HCEC 1CT (cell line): ENCODE data around the gene RHBDL1.

ENCODE experiments used
- DNase-seq: peaks from one replicate; pipeline ENCODE4 v3.0.0-alpha.2; 2017

RHBDL1 gene

DNA sequence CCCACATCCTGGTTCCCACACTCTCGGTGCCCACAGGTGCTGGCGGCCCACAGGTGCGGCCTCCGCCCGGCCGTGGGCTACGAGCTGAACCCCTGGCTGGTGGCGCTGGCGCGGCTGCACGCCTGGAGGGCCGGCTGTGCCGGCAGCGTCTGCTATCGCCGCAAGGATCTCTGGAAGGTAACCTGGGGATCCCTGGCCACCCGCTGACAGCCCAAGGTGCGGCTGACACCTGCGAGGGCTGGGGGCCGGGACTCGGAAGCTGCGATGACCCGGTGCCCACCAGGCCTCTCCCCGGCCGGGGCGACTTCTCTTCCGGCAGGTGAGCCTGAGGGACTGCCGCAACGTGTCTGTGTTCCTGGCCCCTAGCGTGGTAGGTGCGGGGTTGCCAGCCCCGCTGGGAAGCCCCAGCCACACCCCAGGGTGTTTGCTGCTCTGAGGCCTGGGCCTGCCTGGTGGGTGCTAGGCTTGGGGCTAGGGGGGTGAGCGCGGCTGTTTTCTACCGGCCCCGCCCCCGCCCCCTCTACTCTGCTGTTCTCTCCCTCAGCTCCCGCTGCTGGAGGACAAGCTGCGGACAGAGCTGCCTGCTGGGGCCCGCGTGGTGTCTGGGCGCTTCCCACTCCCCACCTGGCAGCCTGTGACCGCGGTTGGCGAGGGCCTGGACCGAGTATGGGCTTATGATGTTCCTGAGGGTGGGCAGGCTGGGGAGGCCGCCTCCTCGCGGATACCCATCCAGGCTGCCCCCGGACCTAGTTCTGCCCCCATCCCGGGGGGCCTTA is 46.5 kb downstream of the RHBDL1 start:
- DNase-seq, result no peak

DNA sequence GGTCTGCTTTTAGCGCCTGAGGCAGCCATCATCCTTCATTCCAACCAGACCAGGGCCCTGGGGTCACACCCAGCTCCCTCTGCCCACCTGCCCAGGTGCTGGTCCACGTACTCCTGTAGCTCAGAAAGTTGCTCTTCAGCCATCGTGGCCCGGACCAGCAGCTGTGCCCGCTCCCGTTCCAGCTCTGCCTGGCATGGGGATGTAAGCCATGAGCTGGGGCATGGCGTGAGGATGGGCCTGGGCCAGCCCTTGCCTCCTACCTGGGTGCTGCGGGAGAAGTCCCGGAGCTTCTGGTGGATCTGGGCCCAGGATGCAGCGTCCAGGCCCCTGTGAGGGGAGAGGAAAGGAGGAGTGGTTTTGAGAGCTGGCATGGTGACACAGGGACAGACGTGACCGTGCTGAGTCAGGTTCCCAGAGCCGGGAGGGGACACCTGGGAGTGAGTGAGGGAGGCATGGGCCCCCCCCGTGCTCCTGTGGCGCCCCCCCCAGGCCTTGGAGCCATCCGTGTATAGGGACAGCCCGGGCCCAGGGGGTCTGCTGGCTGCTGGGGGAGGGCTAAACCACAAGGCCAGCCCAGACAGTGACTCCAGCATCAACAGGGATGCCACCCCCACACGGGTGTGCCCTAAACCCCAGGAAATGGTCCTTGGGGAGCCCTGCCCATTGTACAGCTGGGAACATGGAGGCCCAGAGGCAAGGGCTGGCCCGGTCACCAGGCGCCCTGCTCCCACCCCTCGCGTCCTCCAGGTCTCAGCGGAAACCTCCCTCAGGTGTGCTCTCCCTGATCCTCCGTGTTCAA is 47.6 kb downstream of the RHBDL1 start:
- no peak for DNase-seq

DNA sequence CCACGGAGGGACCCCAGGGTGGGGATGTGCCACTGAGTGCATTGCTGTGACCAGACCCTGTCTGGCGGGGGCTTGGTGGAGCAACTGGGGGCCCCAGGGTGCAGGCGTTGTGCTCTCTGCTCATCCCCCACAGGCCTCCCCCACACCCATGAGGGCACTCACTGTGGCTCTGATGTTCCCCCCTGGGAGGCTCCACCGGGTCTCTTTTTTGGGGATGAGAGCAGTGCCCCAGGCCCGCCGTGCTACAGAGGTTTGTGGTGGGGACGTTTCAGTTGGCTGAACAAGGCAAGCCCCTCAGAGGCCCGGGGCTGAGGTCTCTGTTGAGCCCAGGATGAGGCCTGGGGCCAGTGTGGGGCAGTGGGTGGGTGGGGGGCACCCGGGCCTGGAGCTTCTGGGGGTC is 48.2 kb downstream of the RHBDL1 start:
- no peak for DNase-seq

DNA sequence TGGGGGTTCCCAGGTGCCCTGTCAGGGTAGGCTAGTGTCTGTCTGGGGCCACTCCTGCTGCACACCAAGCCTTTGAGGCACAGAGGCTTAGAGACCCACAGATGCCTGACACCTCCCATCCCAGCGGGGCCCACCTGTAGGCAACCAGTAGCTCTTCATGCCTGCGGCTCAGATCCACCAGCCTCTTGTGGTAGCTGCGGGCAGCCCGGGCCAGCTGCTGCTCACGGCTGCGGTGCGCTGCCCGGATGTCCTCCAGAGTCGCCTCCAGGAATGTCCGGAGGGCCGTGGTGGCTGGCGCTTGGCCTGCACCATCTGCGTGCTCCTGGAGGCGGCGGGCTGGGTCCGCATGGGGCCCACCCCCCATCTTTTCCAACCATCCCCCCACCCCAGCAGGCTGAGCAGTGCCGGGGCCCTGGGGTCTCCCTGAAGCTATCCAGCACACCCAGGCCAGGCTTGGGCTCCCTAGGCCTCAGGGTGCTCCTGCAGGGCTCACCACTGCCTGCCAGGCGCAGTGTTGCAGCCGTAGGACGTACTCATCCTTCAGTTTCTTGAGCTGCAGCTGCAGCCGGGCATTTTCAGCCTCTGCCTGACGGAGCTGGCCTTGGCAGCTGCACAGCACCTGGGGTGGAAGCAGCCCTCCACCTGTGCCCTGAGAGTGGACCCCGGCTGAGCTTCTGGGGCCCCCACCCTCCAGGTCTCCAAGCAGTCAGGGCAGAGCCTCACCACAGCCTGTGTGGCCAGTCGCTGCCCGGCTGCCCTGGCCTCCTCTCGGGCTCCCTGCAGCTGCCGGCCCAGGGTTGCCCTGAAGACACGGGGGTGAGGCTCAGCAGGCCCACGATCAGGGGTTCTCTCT is 48.9 kb downstream of the RHBDL1 start:
- no peak for DNase-seq

DNA sequence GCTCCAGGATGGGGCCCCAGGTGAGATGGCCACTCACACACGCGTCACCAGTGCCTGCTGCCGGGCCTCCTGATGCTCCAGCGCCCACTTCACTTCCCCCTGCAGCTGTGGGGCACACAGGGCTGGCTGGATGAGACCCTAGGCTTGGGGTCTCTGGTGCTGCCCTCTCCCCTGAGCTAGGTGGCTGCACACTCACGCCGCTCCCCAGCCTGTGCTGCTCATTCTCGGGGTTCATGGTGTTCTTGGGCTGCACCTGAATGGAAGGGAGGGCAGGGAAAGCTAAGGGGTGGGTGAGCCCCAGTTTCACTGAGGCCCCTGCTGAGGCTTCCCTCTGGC is 49.5 kb downstream of the RHBDL1 start:
- DNase-seq, result no peak

DNA sequence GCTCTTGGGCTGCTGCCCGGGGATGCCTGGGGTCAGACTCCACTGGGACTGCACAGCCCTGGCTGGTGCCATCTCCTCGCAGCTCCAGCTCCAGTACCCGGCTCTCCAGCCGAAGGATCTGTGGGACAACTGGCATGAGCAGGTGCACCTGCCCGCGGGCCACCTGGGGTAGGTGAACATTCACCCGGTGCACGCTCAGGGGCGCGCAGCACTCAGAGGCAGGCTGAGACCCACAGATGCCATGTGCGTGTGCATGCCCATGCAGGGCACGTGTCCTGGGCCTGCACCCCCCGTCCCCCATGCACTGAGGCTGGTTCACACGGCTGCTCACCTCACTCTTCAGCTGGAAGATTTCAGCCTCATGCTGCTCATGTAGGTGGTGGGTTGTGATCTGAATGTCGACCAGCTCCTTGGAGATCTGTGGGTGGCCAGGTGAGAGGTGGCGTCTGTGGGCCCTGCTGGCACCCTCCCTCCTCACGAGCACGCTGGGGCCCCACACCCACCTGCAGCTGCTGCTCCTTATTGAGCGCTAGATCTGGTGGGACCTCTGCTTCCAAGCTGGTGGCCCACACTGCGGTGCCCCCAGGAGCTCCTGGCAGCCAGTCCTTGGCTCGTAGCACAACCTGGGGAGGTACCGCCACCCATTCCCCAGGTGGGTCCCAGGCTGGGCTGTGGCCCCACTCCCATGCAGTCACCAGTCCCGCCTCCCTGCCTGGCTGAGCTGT is 50.2 kb downstream of the RHBDL1 start:
- DNase-seq, result no peak

DNA sequence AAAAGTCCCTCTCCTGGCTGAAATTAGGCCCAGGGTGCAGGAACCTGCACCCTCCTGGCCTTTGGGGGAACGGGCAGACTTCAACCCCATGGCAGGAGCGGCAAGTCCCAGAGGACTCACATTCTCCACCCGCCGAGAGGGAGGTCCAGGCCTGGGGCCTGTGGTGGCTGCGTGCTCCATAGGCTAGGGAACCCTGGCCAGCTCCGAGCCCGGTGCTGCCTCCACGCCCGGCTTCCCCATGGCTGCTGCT is 50.6 kb downstream of the RHBDL1 start:
- DNase-seq, result peak; percentile 21

DNA sequence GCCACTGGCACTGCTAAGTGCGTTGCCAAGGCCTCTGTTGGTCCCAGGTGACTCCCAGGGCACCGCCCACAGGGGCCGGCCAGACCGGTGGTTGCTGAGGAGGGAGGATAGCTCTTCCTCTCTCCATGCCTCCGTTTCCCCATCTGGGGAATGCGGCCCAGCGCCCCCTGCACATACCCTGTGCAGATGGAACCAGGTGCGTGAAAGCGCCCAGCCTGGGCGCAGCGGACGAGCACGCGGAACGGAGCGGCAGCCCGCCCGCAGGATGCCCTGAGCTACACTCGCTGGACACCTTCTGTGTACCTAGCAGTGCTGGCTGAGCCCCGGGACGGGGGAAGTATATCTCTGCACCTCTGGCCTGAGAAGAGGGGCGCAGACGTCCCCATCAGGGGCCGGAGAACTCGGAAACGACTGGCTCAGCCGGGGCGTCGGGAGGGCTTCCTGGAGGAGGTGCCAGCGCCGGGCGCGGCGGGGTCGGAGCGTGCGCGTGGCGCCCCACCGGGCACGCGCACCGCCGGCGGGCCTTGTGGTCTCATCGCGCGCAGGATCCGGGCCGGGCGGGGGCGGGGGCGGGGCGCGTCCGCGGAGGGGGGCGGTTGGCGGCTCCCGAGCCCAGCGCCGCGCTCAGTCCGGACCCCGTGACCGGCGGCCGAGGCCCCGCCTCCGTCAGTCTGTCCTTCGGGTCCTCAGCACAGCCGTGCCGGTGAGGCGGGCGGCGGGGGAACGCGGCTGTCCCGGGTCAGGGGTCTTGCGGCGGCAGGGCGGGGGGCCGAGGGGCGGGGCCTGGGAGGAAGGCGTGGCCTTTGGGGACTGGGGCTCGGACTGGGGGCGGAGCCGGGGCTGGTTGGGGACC is 51.2 kb downstream of the RHBDL1 start, which contains the start of the genes CCDC78 and HAGHL:
Gene CCDC78, minus strand, starts transcription at position 6 of the 853 bp plus-strand sequence. CDS start 76 bp downstream, outside the sequence.
Gene HAGHL, plus strand, starts transcription at position 669 of the 853 bp plus-strand sequence. CDS start 404 bp downstream, outside the sequence.
- DNase-seq, result peak; percentile 45

DNA sequence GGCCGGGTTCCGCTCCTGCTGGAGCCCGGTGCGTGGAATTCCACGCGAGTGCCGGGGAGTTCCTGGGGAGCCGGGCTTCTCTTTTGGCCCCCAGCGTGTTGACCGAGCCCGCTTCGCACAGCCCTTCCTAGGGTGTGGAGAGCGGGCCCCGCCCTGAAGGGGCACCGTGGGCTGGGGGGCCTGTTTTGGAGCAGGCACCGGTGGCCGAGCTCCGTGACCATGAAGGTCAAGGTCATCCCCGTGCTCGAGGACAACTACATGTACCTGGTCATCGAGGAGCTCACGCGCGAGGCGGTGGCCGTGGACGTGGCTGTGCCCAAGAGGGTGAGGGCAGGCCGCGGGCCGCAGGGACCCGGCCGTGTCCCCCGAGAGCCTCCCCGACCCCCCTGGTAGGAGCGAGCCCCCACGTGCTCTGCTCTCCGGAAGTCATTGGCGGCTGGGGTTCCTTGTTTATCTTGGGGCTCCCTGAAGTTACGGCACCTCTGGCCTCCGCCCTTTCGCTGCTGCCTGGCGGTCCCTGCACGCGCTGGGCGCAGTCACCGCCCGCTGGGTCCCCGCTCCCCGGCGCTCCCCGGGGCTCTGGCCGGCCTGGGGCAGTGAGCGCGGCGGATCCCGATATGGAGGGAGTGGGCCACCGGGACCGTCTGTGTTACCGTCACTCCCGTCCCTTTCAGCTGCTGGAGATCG is 52.0 kb downstream of the RHBDL1 start:
- DNase-seq, result peak; percentile 42
